Middle frontal gyrus (tissue), 1 donor: ENCODE data around the gene DSTYK.
A peak's percentile ranks its signal among the peaks of the same experiment; 100 is the strongest.
"Not testable (repeated sequence)": the region's sequence is repeated elsewhere in the genome, so short reads cannot be mapped to it uniquely, and the experiment has no call there.

Source experiments
- DNase-seq: peaks from one replicate; pipeline ENCODE4 v3.0.0-alpha.2; 2015; ENCODE audit warnings: low spot score; ENCODE audit errors: extremely low spot score

Gene DSTYK

DNA sequence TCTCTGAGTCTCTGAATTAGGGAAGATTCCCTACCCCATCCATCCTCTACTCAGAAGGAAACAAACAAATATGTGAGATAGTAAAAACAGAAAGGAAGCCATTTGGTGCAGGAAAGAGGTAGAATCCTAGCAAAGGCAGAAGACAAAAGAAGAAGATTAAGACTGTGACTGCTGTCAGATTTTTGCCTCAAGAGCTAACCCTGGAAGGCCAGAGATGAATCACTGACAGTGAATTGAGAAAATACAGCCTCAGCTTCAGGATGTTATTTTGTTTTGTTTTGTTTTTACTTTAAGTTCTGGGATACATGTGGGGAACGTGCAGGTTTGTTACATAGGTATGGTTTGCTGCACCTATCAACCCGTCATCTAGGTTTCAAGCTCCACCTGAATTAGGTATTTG is 31.7 kb downstream of the DSTYK start:
- no peak for DNase-seq

DNA sequence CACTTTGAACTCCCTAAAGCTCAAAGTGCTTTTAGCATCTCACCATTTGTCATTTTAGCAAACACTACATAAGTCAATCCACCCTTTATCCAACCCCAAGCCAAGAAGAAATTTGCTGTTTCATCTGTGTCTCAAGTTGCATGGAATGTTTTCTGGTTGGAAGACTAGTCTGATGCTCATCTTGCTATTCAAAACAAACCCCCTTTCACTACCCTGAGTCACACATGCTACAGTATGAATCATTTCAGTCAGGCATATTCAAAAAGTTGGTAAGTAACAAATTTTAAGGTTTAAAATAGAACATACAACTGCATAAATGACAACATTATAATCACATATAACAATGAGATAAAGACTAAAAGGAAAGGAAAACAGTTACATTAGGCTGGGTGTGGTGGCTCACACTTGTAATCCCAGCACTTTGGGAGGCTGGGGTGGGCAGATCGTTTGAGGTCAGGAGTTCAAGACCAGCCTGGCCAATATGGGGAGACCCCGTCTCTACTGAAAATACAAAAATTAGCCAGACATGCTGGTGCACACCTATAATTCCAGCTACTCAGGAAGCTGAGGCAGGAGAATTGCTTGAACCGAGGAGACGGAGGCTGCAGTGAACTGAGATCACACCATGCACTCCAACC is 38.7 kb downstream of the DSTYK start:
- no peak for DNase-seq

DNA sequence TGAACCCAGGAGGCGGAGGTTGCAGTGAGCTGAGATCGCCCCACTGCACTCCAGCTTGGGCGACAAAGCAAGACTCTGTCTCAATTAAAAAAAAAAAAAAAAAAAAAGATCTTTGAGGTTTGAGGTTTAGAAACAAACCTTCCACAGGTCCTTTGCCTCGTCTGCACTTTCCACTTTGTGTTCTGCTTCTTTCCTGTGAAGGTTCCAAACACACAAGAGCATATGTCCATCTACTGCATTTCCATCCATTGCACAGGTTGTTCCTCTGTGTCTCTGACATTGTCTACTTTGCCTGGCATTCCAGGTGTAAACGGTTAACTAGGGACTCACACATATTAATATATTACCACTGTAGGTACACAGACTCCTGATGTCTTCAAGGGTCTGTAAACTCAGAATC is 40.1 kb downstream of the DSTYK start:
- DNase-seq: no peak

DNA sequence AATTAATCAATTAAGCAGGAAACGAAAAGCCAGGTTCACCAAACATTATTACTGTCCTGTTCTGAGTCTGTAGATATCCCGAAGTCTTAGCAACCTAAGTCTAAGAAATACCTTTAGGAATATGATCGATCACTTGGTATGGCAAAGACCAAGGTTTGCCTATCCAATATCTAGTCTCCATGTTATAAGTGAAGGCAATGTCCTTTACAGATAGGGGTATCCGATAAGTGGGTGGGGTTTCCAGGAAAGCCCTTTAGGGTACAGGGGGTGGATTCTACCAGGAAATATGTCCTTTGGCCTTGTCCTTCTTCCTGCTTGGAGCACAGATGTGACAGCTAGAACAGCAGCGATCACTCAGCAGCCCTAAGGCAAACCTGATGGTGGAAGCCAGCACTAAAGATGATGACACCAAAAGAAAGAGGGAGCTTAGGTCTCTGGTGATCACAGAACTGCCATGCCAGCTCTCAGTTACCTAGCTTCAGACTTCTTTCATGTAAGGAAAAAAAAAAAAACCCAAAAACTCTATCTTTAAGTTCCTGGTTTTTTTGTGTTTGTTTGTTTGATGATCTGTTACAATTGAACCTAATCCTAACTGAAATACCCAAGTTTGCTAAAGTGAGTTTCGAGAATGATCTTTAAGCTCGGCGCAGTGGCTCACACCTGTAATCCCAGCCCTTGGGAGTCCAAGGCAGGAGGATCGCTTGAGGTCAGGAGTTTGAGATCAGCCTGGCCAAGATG is 40.8 kb downstream of the DSTYK start:
- DNase-seq: no peak

DNA sequence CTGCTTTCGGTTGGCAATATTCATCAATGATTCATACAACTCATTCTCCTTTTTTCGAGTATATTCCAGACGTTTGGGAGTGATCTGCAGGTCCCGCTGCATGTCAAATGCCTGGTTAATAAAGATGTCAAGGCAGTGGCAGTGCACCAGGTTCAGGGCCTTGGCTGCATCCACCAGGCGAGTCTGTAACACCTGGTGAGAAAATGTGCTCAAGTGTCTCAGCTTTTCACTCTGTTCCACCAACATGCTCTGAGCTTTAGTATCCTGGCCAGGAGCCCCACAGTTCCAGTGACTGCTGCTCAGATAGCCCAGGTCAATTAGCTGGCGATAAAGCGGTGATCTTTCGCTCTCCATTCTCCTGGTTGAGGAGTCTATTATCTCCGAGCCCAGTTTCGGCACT is 42.3 kb downstream of the DSTYK start:
- no peak for DNase-seq

DNA sequence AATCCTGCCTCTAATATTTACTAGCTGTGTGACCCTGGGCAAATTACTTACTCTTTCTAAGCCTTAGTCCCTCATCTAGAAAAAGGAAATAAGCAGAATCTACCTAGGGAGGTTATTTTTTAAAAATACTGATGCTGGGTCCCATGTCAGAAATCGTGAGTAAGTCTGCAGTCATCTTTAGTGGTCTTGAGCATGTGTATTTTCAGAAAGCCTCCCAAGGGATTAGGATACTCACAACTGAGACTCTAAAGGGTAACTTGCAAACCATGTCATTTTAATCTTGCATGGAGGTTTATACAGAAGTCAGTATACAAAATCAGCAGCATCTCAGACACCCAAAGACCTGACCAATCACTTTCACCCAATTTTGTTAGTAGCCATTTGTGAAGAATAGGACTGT is 43.2 kb downstream of the DSTYK start:
- DNase-seq: no peak

DNA sequence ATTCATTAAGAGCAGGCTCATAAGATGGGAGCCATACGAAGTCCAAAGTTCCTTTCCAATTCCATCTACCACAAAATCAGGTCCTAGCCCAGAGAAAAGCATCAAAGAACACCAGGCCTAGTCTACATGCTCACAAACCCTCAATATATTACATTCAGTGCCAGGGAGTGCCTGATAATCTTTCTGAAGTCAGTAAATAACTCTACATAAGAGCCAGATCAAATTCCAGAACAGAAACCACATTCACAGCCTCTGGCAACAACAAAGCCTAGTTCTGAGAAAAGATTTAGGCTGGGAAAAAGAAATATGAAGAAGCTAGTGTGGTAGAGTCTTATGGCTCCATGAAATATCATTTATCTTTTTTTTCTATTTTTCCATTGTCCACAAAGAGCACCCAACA is 49.2 kb downstream of the DSTYK start:
- no peak for DNase-seq

DNA sequence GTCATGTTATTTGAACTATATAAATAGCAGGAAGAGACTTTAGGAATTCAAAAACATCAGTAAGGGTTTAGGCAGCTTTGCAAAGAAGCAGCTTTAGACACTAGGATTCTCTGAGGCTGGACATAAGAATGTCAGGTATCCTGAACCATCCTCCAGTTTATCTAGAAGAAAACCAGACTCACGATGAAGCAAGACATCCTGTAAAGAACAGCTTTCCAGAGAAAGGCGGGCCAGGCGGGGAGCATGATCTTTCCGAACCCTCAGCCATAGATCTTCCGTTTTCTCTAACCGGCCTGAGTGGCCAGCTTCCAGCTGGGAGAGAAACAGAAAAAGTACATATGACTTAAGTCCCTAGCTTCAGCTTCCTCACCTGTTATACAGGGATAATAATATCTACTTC is 50.4 kb downstream of the DSTYK start:
- DNase-seq: no peak

DNA sequence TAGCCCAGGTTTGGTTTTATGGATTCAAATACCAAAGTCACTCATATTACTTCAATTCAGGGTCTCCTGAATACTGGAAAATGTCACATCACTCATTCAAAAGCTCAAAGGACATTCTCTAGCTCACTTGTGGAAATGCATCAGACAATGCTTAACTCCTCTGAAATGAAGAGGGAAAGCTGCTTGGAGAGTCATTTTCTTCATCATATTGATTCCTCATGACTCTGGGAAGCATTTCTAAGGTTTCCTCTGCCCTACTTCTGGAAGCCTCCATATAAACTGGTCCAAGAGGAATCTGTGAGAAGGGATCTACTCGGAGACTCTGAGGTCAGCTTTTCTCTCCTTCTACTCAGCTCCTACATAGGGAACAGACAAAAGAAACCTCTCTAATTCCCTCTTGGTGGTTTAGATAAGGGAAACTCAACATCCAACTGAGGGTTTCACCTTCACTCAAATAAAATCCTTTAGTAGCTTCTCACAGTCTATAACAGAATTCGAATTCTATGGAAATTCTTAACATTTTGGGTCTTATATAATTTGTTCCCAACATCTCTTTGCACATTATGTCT is 53.4 kb downstream of the DSTYK start:
- no peak for DNase-seq

DNA sequence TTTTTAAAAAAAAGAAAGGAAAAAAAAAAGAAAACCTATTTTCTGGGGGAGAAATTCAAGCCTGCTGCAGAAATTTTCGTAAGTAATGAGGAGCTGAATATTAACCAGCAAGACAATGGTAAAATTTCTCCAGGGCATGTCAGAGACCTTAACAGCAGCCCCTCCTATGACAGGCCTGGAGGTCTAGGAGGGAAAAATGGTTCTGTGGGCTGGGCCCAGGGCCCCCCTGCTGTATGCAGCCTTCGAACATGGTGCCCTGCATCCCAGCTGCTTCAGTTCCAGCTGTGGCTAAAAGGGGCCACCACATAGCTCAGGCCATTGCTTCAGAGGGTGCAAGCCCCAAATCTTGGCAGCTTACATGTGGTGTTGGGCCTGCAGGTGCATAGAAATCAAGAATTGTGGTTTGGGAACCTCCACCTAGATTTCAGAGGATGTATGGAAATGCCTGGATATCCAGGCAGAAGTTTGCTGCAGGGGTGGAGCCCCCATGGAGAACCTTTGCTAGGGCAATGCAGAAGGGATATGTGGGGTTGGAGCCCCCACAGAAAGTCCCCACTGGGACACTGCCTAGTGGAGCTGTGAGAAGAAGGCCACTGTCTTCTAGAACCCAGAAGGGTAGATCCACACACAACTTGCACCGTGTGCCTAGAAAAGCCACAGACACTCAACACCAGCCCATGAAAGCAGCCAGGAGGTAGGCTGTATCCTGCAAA is 55.7 kb downstream of the DSTYK start:
- DNase-seq: not testable (repeated sequence)

DNA sequence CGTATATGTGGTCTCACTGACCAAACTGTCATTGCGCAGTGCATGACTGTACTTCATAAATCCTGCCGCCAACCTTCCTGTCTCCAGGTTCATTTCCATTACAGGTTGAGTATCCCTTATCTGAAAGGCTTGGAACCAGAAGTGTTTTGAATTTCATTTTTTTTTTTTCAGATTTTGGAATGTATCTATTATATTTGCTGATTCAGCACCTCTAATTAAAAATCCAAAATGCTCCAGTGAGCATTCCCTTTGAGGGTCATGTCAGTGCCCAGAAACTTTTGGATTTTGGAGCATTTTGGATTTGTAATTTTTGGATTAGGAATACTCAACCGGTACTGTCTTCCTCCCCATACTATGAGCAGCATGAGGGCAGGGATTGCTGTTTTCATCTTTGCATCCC is 59.0 kb downstream of the DSTYK start:
- no peak for DNase-seq

DNA sequence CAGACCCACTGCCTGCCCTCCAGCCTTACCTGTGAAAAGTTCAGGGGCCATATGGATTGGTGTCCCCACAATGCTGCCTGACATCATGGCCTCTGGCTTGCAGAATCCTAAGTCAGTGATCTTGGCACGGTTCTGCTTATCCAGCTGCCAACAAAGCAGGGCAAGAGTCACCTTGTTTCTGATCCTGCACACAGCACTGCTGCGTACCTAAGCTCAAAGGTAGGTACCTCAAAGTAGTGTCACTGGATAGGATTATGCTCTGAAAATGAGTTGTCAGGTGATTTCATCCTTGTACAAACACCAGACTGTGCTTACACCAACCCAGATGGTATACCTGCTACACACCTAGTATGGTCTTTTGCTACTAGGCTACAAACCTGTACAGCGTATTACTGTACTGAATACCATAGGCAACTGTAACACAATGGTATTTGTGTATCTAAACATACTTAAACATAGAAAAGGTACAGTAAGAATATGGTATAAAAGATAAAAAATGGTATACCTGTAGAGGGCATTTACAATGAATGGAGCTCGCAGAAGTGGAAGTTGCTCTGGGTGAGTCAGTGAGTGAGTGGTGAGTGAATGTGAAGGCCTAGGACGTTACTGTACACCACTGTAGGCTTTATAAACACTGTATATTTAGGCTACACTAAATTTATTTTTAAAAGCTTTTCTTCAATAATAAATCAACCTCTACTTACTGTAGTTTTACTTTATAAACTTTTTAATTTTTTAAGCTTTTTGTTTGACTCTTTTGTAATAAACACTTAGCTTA is 60.7 kb downstream of the DSTYK start:
- DNase-seq: no peak

DNA sequence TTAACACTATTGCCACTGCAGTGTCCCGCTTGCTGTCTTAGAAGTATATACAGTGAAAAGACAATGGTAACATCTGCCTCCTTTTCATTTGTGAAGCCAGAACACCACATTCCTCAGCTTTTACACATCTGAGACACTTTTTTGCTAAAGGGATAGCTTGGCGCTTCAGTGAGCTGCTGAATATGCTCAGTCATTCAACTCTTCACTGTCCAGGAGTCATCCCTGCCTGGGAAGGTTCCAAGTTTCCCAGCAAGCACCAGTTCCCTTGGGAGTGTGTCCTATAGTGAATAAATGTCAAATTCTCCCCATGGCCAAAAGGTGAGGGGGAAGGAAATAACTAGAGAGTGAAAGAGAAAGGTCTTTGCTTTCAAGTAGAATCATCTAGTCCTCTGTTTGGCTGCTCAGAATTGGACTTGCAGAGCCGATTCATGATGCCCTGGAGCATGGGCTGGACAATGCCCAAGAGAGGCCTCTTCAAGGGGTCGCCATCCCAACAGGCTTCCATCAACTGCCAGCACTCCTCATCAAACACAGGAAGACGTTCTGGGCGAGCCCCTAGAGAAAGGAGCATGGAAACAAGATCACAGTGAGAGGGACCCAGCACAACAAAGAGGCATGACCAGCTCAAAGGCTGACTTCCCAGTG is 64.2 kb downstream of the DSTYK start:
- no peak for DNase-seq

DNA sequence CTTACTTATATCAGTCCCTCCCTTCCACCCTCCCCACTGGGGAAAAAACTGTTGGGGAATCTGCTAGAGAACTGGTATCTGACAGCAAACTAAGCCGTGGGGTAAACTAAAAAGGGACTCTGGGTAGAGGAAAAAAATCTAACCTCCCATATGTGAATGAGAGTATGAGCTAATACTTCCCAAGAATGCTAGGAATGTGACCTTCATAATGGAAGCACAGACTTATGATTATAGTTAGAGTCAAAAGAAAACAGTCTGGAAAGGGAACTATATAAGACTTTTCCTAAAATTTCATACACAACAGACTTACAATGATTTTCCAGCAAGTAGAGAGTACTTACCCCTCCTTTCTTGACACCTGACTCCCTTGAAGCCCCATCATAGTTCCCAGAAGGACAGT is 66.8 kb downstream of the DSTYK start:
- no peak for DNase-seq

DNA sequence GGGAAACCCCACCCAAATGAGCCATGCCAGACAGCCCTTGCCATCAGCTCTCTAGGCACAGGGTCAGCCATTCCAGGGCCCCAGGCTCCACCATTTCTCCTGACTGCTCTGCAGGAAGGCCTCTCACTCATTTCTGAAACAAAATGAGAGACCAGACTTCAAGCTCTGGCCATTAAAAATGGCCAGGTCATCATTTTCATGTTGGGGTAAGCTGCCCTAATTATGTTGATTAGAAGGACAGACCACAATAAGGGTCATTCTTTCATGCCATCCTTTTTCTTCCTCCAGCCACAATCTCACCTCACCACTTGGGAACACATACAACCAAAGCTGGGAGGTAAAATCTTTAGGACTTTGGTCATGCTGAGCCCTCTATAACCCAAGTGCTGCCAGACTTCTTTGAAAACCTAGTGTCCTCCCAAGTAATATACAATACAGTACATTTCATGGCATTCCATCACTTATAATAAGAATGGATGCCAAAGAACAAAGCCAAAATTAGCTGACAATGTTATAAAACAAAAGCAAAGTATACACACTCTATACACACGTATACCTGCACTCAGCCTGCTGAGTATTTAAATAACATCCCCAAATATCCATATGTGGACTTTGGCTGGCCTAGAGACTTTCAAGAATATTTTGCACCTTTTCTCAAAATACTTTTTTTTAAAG is 67.3 kb downstream of the DSTYK start:
- no peak for DNase-seq

DNA sequence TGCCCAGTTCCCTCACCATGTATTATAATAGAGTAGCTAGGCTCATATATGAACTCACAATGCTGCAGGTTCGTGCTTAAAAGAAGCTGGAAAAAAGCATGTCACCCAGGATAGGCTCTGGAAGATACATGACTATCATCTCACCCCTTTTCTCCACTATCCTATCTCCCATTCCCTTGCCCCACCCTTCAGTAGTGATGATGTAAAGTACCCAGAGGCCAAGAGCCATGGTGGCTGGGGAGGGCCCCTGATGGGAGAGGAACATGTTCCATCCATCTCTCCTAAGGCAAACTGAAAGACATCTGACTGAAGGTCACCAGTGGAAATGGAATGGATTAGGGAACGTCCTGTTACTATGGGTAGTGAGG is 69.4 kb downstream of the DSTYK start:
- DNase-seq: no peak

DNA sequence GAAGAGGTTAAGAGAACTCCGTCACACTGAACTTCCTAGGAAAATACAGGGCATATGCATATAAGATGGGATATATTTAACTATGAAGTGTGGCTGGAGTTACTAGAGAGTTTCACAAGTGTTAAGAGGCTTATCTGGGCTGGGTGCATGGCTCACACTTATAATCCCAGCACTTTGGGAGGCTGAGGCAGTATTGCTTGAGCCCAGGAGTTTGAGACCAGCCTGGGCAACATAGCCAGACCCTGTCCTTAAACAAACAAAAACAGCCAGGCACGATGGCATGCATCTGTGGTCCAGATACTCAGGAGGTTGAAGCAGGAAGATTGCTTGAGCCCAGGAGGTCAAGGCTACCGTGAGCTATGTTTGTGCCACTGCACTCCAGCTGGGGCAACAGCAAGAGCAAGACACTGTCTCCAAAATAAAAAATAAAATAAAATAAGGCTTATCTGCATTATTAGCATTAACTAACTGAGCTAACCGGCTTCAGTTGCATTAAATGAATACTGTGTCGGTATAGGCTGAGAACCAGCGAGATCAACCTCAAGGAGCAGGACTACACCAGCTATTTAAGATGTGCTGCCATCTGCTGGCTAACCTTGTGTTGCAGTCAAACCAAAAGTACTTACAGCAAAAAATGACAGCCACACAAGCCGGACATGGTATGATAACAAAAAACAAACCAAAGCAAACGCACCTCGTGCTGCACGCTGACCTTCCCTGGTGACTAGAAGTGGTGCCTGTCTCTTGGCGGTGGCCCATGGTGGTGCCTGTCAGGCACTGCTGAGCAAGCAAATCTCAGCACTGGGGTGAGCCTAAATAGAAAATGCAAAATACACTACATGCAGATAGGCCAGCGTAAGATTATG is 70.0 kb downstream of the DSTYK start:
- peak; percentile 69 for DNase-seq

DNA sequence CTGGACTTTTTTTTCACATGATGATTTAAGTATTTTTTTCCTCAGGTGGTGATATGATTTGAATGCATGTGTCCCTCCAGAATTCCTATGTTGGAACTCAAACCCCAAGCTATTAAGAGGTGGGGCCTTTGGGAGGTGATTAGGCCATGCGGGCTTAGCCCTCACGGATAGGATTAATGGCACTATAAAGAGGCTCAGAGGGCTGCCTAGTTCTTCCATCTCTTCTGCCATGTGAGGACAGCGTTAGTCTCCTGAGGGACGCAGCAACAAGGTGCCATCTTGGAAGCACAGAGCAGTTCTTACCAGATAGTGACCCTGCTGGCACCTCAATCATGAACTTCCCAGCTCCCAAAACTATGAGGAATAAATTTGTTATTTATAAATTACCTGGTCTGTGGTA is 71.4 kb downstream of the DSTYK start:
- DNase-seq: no peak

DNA sequence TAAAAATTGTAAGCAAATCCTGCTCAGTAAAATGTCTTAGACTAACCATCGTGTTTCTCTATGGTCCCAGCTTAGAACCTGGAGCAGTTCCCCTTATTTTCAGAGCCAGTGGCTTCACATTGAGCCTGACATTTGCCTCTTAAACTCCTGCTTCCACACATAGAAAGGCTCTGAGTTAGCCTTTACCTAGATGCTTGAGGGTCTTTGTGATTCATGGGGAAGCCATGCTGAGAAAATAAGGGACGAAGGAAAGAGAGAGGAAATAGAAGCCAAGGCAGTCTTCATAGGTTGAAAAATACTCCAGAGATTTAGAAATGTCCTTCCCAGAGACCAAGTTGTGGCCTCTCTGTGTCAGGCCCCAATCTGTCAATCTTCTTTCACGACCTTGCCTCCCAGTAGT is 73.6 kb downstream of the DSTYK start:
- no peak for DNase-seq

DNA sequence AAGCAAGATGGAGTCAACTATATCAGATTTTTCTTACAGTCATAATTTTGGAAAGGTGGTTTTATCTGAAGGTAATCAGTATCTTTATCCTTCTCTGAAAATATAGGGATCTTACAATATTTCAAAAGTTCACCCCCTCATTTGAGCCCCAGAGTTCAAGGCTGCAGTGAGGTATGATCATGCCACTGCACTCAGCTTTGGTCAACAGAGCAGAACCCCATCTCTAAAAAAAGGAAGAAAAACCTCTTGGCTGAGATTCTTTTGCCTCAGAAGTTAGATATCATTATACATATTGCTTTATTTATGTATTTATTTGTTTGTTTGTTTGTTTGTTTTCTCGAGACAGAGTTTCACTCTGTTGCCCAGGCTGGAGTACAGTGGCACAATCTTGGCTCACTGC is 78.2 kb downstream of the DSTYK start:
- DNase-seq: no peak
